GM23248 (cell line): ENCODE results near the gene CD9. TPM values are rescaled to one million over a fixed set of nuclear protein-coding genes. Genes with fewer than 3 reads are reported as not detected.
A peak's percentile ranks its signal among the peaks of the same experiment; 100 is the strongest.

Experiments
- DNase-seq: peaks from one replicate; pipeline ENCODE4 v3.0.0-alpha.2; 2015
- H2AFZ ChIP-seq: fragments of 200-600 bp; sonication (generic); 2 replicates; pipeline ENCODE4 v1.6.1; 2016; ENCODE audit warnings: antibody characterized with exemption
- H3F3A ChIP-seq: fragments of 200-600 bp; sonication (generic); 2 replicates; pipeline ENCODE4 v1.6.1; 2016; ENCODE audit warnings: mild to moderate bottlenecking, antibody characterized with exemption, mixed run types; ENCODE audit not compliant: insufficient read depth
- H3K27ac ChIP-seq: fragments of 200-600 bp; sonication (generic); 2 replicates; pipeline ENCODE4 v1.5.1; 2016; ENCODE audit warnings: mild to moderate bottlenecking
- H3K27me3 ChIP-seq: fragments of 200-600 bp; sonication (generic); replicated peaks from 2 replicates; pipeline ENCODE4 v1.6.1; 2016; ENCODE audit warnings: mild to moderate bottlenecking; ENCODE audit not compliant: insufficient read depth
- H3K36me3 ChIP-seq: fragments of 200-600 bp; sonication (generic); 2 replicates; pipeline ENCODE4 v1.6.1; 2016; ENCODE audit warnings: low read depth, mild to moderate bottlenecking
- H3K4me1 ChIP-seq: fragments of 200-600 bp; sonication (generic); 2 replicates; pipeline ENCODE4 v1.6.1; 2016; ENCODE audit warnings: mild to moderate bottlenecking; ENCODE audit not compliant: insufficient read depth
- H3K4me2 ChIP-seq: fragments of 200-600 bp; sonication (generic); one replicate; pipeline ENCODE4 v1.6.1; 2016; ENCODE audit warnings: mild to moderate bottlenecking; ENCODE audit not compliant: unreplicated experiment
- H3K4me3 ChIP-seq: fragments of 200-600 bp; sonication (generic); 2 replicates; pipeline ENCODE4 v1.5.1; 2016; ENCODE audit warnings: mild to moderate bottlenecking
- H3K79me2 ChIP-seq: fragments of 200-600 bp; sonication (generic); 2 replicates; pipeline ENCODE4 v1.6.1; 2016; ENCODE audit warnings: mild to moderate bottlenecking; ENCODE audit not compliant: insufficient read depth
- H3K9ac ChIP-seq: fragments of 200-600 bp; sonication (generic); 2 replicates; pipeline ENCODE4 v1.6.1; 2016; ENCODE audit warnings: mild to moderate bottlenecking
- H3K9me2 ChIP-seq: fragments of 200-600 bp; sonication (generic); 2 replicates; pipeline ENCODE4 v1.6.1; 2016; ENCODE audit warnings: mixed run types, mild to moderate bottlenecking, moderate library complexity; ENCODE audit not compliant: insufficient read depth
- H3K9me3 ChIP-seq: fragments of 200-600 bp; sonication (generic); one replicate; pipeline ENCODE4 v1.6.1; 2017; ENCODE audit warnings: low read depth
- H4K20me1 ChIP-seq: fragments of 200-600 bp; sonication (generic); 2 replicates; pipeline ENCODE4 v1.6.0; 2016; ENCODE audit not compliant: insufficient read depth
- EZH2 ChIP-seq: fragments of 200-600 bp; sonication (generic); IDR thresholded peaks from 2 replicates; pipeline ENCODE4 v1.6.1; 2018; ENCODE audit warnings: antibody characterized with exemption, mild to moderate bottlenecking; ENCODE audit not compliant: insufficient read depth, poor library complexity, severe bottlenecking
- EZH2phosphoT487 ChIP-seq: fragments of 200-600 bp; sonication (generic); IDR thresholded peaks from 2 replicates; pipeline ENCODE4 v1.6.1; 2018; ENCODE audit warnings: antibody characterized with exemption, moderate library complexity, mild to moderate bottlenecking, low read depth; ENCODE audit not compliant: insufficient read depth
- WGBS, 2 experiments: methylation state at CpG; one replicate each; pipeline ENCODE4 v1.1.6; 2015 to 2017; ENCODE audit warnings: low lambda C conversion rate in 2 of 2, low coverage in 1 of 2; ENCODE audit errors: missing lambda C conversion rate in 2 of 2; 5-methylcytosine and 5-hydroxymethylcytosine counted together
- in situ Hi-C: fragments of 300-500 bp; cut with MboI; formaldehyde crosslinking; loops from 2 replicates; pipeline ENCODE4 v1.15.0; 2020
- polyA plus RNA-seq: library from polyadenylated mRNA; unstranded; fragments of >200 nt; fragmentation: Nextera tagmentation; extraction: Ambion mirVana; gene quantifications from 2 replicates; pipeline ENCODE4 v1.2.1, GENCODE V29; 2016
- total RNA-seq: library from RNA; depleted of rRNA; stranded (reverse); fragments of >200 nt; shearing (Covaris generic); gene quantifications from 2 replicates; pipeline ENCODE4 v1.2.3, GENCODE V29; 2014

The CD9 gene
- total and polyA plus RNA-seq, 2 experiments from 2014 or later = 28.6 to 46.9 TPM

DNA sequence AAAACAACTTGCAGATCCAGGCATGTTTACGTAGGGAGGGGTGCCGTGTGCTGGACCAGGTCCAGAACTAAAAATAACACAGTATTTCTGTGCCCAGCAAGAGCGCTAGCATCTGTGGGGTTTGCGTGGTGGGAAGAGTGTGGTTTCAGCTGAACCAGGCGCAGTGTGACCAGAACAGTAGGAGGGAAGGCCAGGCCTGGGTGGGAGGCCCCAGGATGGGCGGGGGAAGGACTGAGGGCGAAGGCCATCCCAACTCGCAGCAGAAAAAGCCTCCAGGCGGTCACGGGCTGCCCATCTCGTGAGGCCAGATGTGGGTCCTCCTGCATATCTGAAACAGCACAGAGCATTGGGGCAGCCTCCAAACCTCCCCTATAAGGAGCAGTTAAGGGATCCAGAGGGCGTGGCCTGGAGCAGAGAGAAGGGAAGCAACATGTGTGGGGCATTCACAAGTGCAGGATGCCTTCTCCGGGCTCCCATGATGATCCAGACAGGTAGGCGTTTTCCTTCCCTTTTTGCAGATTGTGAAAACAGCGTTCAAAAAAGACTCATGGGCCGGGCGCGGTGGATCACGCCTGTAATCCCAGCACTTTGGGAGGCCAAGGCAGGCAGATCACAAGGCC, 17.8 kb upstream of the CD9 start:
- Histone ChIP-seq H3K9me2 (no peaks in the 10 kb centered on the region), H3K27me3 (no peaks in the 10 kb centered on the region), H3K9me3 (no peaks in the 10 kb centered on the region), H3K4me1 (peaks cover 47% of the 10 kb centered on the region), H3K4me3 (no peak overlapping the region), H4K20me1 (no peaks in the 10 kb centered on the region), H3K79me2 (no peaks in the 10 kb centered on the region), H3F3A (peaks cover 23% of the 10 kb centered on the region), H3K27ac (peak overlapping the region; percentile 41), H3K36me3 (no peaks in the 10 kb centered on the region), H2AFZ (peak overlapping the region; percentile 65), H3K9ac (peak overlapping the region; percentile 56), H3K4me2 (peak overlapping the region; percentile 37)
- peak; percentile 77 for DNase-seq
- in situ Hi-C loops = loop anchor here (10.0 kb wide), 1 partner anchor 118 kb away; no protein-coding TSS in a partner anchor
- TF ChIP-seq EZH2 = no peak
- TF ChIP-seq EZH2phosphoT487 = no peak
- 36 to 42% methylated on average over 16 to 19 of the region's 19 CpGs for WGBS, 2 experiments

DNA sequence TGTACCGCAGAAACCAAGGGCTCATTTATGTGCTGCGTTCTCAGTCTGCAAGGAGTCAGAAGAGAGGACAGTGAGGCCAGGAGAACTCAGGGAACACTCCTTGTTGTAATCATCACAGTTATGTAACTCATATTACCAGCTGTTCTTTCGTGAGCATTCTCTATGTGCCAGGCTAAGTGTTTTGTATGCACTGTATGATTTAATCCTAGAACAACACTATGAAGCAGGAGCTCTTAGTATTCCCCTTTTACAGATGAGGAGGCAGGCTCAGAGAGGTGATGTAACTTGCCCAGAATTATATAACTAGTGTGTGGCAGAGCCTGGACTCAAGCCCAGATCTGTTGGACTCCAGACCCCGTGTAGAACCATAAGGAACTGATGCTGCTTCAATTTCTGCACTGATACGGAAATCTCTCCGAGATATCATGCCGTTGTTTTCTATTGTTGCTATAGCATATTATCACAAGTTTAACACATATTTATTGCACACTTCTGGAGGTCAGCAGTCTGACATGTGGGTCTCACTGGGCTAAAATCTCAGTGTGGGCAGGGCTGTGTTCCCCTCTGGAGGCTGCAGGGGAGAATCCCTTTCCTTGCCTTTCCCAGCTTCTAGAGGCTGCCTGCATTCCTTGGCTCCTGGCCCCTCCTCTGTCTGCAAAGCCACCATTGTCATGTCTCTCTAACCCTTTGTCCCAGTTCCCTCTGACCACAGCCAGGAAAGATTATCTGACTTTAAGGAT, 16.3 kb upstream of the CD9 start:
- Histone ChIP-seq H3K9ac (no peak overlapping the region), H3K9me2 (no peaks in the 10 kb centered on the region), H3K27ac (no peak overlapping the region), H3K9me3 (no peaks in the 10 kb centered on the region), H3K27me3 (no peaks in the 10 kb centered on the region), H3K4me3 (no peak overlapping the region), H4K20me1 (no peaks in the 10 kb centered on the region), H3K4me2 (no peak overlapping the region), H3F3A (peaks cover 23% of the 10 kb centered on the region), H3K79me2 (no peaks in the 10 kb centered on the region), H2AFZ (no peak overlapping the region), H3K4me1 (peaks cover 47% of the 10 kb centered on the region), H3K36me3 (no peaks in the 10 kb centered on the region)
- DNase-seq = peak; percentile 46
- TF ChIP-seq EZH2phosphoT487 = no peak
- no peak for TF ChIP-seq EZH2
- in situ Hi-C loops = loop anchor here (10.0 kb wide), 1 partner anchor 119 kb away; no protein-coding TSS in a partner anchor
- WGBS, 2 experiments = 17 to 22% methylated on average over 7 of the region's 7 CpGs

DNA sequence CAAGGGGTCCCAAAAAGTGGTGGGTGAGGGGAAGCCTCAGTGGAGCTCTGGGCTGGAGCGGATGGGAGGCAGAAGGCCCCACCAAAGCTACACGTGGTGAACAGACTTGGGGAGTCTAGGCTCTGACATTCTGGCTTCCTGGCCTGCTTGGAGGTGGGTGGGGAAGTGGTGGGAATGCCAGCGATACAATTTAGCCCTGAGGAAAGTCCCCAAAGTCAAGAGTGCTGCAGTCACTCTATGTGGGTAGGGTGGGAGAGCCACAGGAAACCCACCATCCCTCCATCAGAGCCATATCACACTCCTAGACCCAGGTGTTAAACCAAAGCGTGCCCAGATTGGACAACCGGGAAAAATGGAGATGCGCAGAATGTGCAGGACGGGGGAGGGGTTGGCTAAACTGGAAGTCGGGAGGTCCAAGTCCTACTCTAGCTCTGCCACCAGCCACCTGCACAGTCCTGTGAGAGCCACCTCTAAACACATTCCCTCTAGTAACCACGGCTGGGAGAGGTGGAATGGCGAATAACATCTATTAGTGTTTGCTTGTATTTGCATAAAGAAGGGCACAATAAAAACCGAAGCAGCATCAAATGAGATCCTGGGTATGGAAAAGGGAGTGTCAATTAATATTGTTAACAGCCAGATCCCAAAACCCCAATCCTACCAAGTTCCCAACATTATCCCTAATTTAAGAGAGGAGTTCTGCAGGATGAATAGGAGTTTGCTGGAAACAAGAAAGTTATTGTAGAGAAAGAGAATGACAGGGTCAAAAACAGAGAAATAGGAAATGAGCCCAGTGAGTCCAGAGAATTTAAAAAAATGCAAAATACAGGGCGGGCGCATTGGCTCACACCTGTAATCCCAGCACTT, 14.0 kb upstream of the CD9 start:
- in situ Hi-C loops = loop anchor here (10.0 kb wide), 1 partner anchor 121 kb away; no protein-coding TSS in a partner anchor
- Histone ChIP-seq H3F3A (peaks cover 12% of the 10 kb centered on the region; the same call in 1 of the 2 replicates), H3K27ac (no peak overlapping the region), H3K4me1 (peaks cover 26% of the 10 kb centered on the region), H3K9ac (no peak overlapping the region), H3K79me2 (no peaks in the 10 kb centered on the region), H3K4me2 (no peak overlapping the region), H3K36me3 (no peaks in the 10 kb centered on the region), H3K9me2 (no peaks in the 10 kb centered on the region), H3K4me3 (no peak overlapping the region), H2AFZ (no peak overlapping the region), H3K9me3 (no peaks in the 10 kb centered on the region), H4K20me1 (no peaks in the 10 kb centered on the region), H3K27me3 (peaks cover 7% of the 10 kb centered on the region; the same call in 1 of the 2 replicates)
- DNase-seq = no peak
- no peak for TF ChIP-seq EZH2
- no peak for TF ChIP-seq EZH2phosphoT487
- WGBS, 2 experiments = 78% methylated on average over 13 of the region's 13 CpGs
